ENCODE results near the gene CLIP2. TPM values are rescaled to one million over a fixed set of nuclear protein-coding genes. Genes with fewer than 3 reads are reported as not detected.

Gene CLIP2
- total and polyA plus RNA-seq, 2 of the 8 experiments (the other 6 are each of a cell fraction or from before 2014, with no cell fraction given) = 8.3 to 41.5 TPM

DNA sequence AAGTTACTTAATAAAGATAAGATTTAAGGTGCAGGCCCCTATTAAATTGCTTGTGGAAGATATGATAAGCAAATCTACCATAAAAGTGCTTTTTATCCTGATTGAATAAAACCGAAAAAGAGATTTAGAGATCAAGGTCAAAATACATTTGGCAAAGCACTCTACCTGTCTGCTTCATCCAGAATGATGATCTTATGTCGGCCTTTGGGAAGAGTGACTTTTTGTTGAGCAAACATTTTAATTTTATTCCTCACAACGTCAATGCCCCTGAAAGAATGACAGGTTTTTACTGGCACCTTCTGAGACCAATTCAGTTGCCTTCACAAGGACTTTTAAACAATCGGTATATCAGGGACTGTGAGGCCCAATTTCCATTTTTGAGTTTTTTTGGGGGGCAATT is 42.7 kb upstream of the CLIP2 start:
- no peak overlapping the region for H2BK20ac ChIP-seq (ENCODE audit: low read length)
- POLR2A ChIA-PET (ENCODE audit: partially characterized antibody) = interaction anchor here (1.3 kb wide), 1 partner anchor 15 kb away, joined by 4 read pairs; no protein-coding TSS in a partner anchor
- H3K79me2 ChIP-seq (ENCODE audit: control insufficient read depth in 1 of 2, insufficient read depth in 2 of 2, low read length in 2 of 2) = peaks cover 0 to 7% of the 10 kb centered on the region in 2 experiments; a peak in 1 of 4 replicates
- TF ChIP-seq JUND (IDR thresholded peaks at IDR 0.05; ENCODE audit: low read length) = no peak
- no peak for TF ChIP-seq SUZ12 (IDR thresholded peaks at IDR 0.05; ENCODE audit: low read length)
- no peak for TF ChIP-seq GABPA (IDR thresholded peaks at IDR 0.05; ENCODE audit: borderline replicate concordance, insufficient read depth, low read length)
- no peak for TF ChIP-seq SIRT6 (IDR thresholded peaks at IDR 0.05; ENCODE audit: low read length)
- no peak for TF ChIP-seq EGR1 (IDR thresholded peaks at IDR 0.05; ENCODE audit: borderline replicate concordance, low read depth, low read length)
- TF ChIP-seq HDAC6 (IDR thresholded peaks at IDR 0.05; ENCODE audit: low read depth, low read length) = no peak
- no peak for TF ChIP-seq ZNF274 (IDR thresholded peaks at IDR 0.05; ENCODE audit: borderline replicate concordance, extremely low read depth, low read length)
- no peak for TF ChIP-seq RXRA (IDR thresholded peaks at IDR 0.05; ENCODE audit: insufficient read depth, low read depth, low read length)
- TF ChIP-seq ASH2L (IDR thresholded peaks at IDR 0.05; ENCODE audit: low read length) = no peak
- TF ChIP-seq TAF1 (IDR thresholded peaks at IDR 0.05; ENCODE audit: low read depth, low read length) = no peak
- TF ChIP-seq CREB1 (IDR thresholded peaks at IDR 0.05) = no peak
- TF ChIP-seq TCF12 (IDR thresholded peaks at IDR 0.05; ENCODE audit: low read depth, low read length) = no peak

More for the DNA sequence above, 42.7 kb upstream of the CLIP2 start:
- no peak overlapping the region for H4K91ac ChIP-seq (replicated peaks; ENCODE audit: insufficient read length, low read length)
- no peak overlapping the region for H3K56ac ChIP-seq (replicated peaks; ENCODE audit: insufficient read length, low read depth, low read length)
- H2AK5ac ChIP-seq (ENCODE audit: low read depth, low read length) = no peak overlapping the region
- DNase-seq (ENCODE audit: low read depth in 1 of 2, low spot score in 2 of 2) = no peak
- H2BK15ac ChIP-seq (ENCODE audit: low read length) = no peak overlapping the region
- no peak overlapping the region for H2BK5ac ChIP-seq (ENCODE audit: low read depth, low read length)
- no peaks in the 10 kb centered on the region for H3K9me3 ChIP-seq (ENCODE audit: insufficient read depth in 2 of 2, low read depth in 1 of 2, low read length in 1 of 2)
- H3K4me3 ChIP-seq (ENCODE audit: extremely low read depth in 1 of 4, insufficient read depth in 2 of 4, low read depth in 3 of 4, low read length in 4 of 4) = no peak overlapping the region
- no peak overlapping the region for H2BK120ac ChIP-seq (replicated peaks; ENCODE audit: low read depth, low read length)
- no peaks in the 10 kb centered on the region for H3K4me1 ChIP-seq (replicated peaks in 1 of 4; ENCODE audit: control insufficient read depth in 3 of 4, insufficient read depth in 4 of 4, low read length in 3 of 4)
- H3K18ac ChIP-seq (ENCODE audit: extremely low read depth, low read length) = no peak overlapping the region
- H3K23ac ChIP-seq (ENCODE audit: insufficient read length) = no peak overlapping the region
- H3K14ac ChIP-seq (ENCODE audit: insufficient read length) = no peak overlapping the region
- no peak overlapping the region for H3K4me2 ChIP-seq (ENCODE audit: insufficient read depth in 1 of 2, low read depth in 2 of 2, low read length in 2 of 2)
- H3K23me2 ChIP-seq (ENCODE audit: low read depth, low read length) = no peaks in the 10 kb centered on the region; the same call in 1 of the 2 replicates
- H4K5ac ChIP-seq (ENCODE audit: insufficient read length, low read depth, low read length) = no peak overlapping the region
- WGBS, 2 experiments (ENCODE audit: extremely low coverage in 1 of 2, insufficient coverage in 1 of 2, insufficient read length in 1 of 2, insufficient replicate concordance in 2 of 2, low coverage in 1 of 2, low lambda C conversion rate in 2 of 2, missing lambda C conversion rate in 1 of 2) = 97% methylated on average over 4 of the region's 4 CpGs; no CpG with 5 or more reads in 1 of the 2 experiments
- H3K9ac ChIP-seq (replicated peaks in 1 of 4; ENCODE audit: extremely low read depth in 1 of 4, low read depth in 3 of 4, low read length in 3 of 4) = no peak overlapping the region
- H2BK12ac ChIP-seq (ENCODE audit: low read depth, low read length) = no peak overlapping the region
- H2AFZ ChIP-seq (ENCODE audit: low read length) = no peak overlapping the region
- peaks cover 2 to 10% of the 10 kb centered on the region in 2 experiments for H4K20me1 ChIP-seq (replicated peaks in 1 of 2; ENCODE audit: control insufficient read depth in 1 of 2, insufficient read depth in 2 of 2, low read length in 2 of 2)
- no peak overlapping the region for H3K27ac ChIP-seq (ENCODE audit: low read depth, low read length)
- no peaks in the 10 kb centered on the region; a peak in 1 of 7 replicates for H3K27me3 ChIP-seq (replicated peaks in 1 of 4; ENCODE audit: control insufficient read depth in 3 of 4, extremely low read depth in 1 of 4, insufficient read depth in 3 of 4, low read length in 3 of 4)
- peaks cover 2% of the 10 kb centered on the region; the same call in 1 of the 2 replicates for H3K79me1 ChIP-seq (ENCODE audit: low read depth, low read length)
- no peak overlapping the region for H4K8ac ChIP-seq (ENCODE audit: extremely low read depth, insufficient read depth, low read length)
- peaks cover 28 to 84% (median 61%) of the 10 kb centered on the region in 4 experiments for H3K36me3 ChIP-seq (ENCODE audit: control insufficient read depth in 2 of 4, insufficient read depth in 4 of 4, low read length in 3 of 4)
- FAIRE-seq = no peak
- CTCF ChIA-PET (ENCODE audit: partially characterized antibody) = no interaction called here
- no peak overlapping the region for H3K4ac ChIP-seq (replicated peaks; ENCODE audit: insufficient read length, low read depth, low read length)
